ENCODE results near the gene CDH4.

The CDH4 gene

GRCh38 chr20:61678437-61678836 is 426.4 kb downstream of the CDH4 start:
- FAIRE-seq (no peak), DNase-seq (ENCODE audit: insufficient read length, low spot score) (no peak)
- TF ChIP-seq POLR2A (IDR thresholded peaks at IDR 0.05; ENCODE audit: low read depth, low read length), result no peak

GRCh38 chr20:61679473-61679872 is 427.4 kb downstream of the CDH4 start:
- TF ChIP-seq POLR2A (IDR thresholded peaks at IDR 0.05; ENCODE audit: low read depth, low read length), result no peak
- FAIRE-seq (no peak), DNase-seq (ENCODE audit: insufficient read length, low spot score) (no peak)

GRCh38 chr20:61680096-61680495 is 428.0 kb downstream of the CDH4 start:
- no peak for FAIRE-seq
- DNase-seq (ENCODE audit: insufficient read length, low spot score), result no peak
- TF ChIP-seq POLR2A (IDR thresholded peaks at IDR 0.05; ENCODE audit: low read depth, low read length), result no peak

GRCh38 chr20:61682114-61682995 is 430.3 kb downstream of the CDH4 start:
- FAIRE-seq (no peak), DNase-seq (ENCODE audit: insufficient read length, low spot score) (no peak)
- TF ChIP-seq POLR2A (IDR thresholded peaks at IDR 0.05; ENCODE audit: low read depth, low read length), result no peak

- FAIRE-seq (no peak), DNase-seq (ENCODE audit: insufficient read length, low spot score) (no peak)
- no peak for TF ChIP-seq POLR2A (IDR thresholded peaks at IDR 0.05; ENCODE audit: low read depth, low read length)
These were observed 431.1 kb downstream of the CDH4 start for GRCh38 chr20:61682996-61683681.

GRCh38 chr20:61683721-61684120 is 431.7 kb downstream of the CDH4 start:
- no peak for TF ChIP-seq POLR2A (IDR thresholded peaks at IDR 0.05; ENCODE audit: low read depth, low read length)
- FAIRE-seq (no peak), DNase-seq (ENCODE audit: insufficient read length, low spot score) (no peak)

- no peak for TF ChIP-seq POLR2A (IDR thresholded peaks at IDR 0.05; ENCODE audit: low read depth, low read length)
- FAIRE-seq, result no peak
These were observed 432.1 kb downstream of the CDH4 start for GRCh38 chr20:61684136-61684535.

GRCh38 chr20:61684583-61685235 is 432.6 kb downstream of the CDH4 start:
- TF ChIP-seq POLR2A (IDR thresholded peaks at IDR 0.05; ENCODE audit: low read depth, low read length), result no peak
- DNase-seq (ENCODE audit: insufficient read length, low spot score), result no peak
- FAIRE-seq, result no peak

More at GRCh38 chr20:61684136-61684535, 432.1 kb downstream of the CDH4 start:
- DNase-seq (ENCODE audit: insufficient read length, low spot score), result no peak

- DNase-seq (ENCODE audit: insufficient read length, low spot score), result no peak
- no peak for TF ChIP-seq POLR2A (IDR thresholded peaks at IDR 0.05; ENCODE audit: low read depth, low read length)
These were observed 433.4 kb downstream of the CDH4 start for GRCh38 chr20:61685462-61685861.

GRCh38 chr20:61686051-61686936 is 434.2 kb downstream of the CDH4 start:
- no peak for DNase-seq (ENCODE audit: insufficient read length, low spot score)
- no peak for FAIRE-seq
- TF ChIP-seq POLR2A (IDR thresholded peaks at IDR 0.05; ENCODE audit: low read depth, low read length), result no peak

More at GRCh38 chr20:61685462-61685861, 433.4 kb downstream of the CDH4 start:
- FAIRE-seq, result no peak

- DNase-seq (ENCODE audit: insufficient read length, low spot score) (no peak), FAIRE-seq (no peak)
- TF ChIP-seq POLR2A (IDR thresholded peaks at IDR 0.05; ENCODE audit: low read depth, low read length), result no peak
These were observed 436.4 kb downstream of the CDH4 start for GRCh38 chr20:61688411-61688810.

GRCh38 chr20:61690150-61690549 is 438.1 kb downstream of the CDH4 start:
- no peak for DNase-seq (ENCODE audit: insufficient read length, low spot score)
- FAIRE-seq, result no peak
- TF ChIP-seq POLR2A (IDR thresholded peaks at IDR 0.05; ENCODE audit: low read depth, low read length), result no peak

Measured in H54 (cell line).